GM19025 (cell line): ENCODE results near the gene TRAF4.

Experiments used
- ATAC-seq: cut with Tn5 transposase; IDR thresholded peaks from one replicate; pipeline ENCODE4 v1.9.1; 2021; ENCODE audit warnings: mild to moderate bottlenecking, low read depth, moderate library complexity; ENCODE audit not compliant: unreplicated experiment

Gene TRAF4, protein sequence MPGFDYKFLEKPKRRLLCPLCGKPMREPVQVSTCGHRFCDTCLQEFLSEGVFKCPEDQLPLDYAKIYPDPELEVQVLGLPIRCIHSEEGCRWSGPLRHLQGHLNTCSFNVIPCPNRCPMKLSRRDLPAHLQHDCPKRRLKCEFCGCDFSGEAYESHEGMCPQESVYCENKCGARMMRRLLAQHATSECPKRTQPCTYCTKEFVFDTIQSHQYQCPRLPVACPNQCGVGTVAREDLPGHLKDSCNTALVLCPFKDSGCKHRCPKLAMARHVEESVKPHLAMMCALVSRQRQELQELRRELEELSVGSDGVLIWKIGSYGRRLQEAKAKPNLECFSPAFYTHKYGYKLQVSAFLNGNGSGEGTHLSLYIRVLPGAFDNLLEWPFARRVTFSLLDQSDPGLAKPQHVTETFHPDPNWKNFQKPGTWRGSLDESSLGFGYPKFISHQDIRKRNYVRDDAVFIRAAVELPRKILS

DNA sequence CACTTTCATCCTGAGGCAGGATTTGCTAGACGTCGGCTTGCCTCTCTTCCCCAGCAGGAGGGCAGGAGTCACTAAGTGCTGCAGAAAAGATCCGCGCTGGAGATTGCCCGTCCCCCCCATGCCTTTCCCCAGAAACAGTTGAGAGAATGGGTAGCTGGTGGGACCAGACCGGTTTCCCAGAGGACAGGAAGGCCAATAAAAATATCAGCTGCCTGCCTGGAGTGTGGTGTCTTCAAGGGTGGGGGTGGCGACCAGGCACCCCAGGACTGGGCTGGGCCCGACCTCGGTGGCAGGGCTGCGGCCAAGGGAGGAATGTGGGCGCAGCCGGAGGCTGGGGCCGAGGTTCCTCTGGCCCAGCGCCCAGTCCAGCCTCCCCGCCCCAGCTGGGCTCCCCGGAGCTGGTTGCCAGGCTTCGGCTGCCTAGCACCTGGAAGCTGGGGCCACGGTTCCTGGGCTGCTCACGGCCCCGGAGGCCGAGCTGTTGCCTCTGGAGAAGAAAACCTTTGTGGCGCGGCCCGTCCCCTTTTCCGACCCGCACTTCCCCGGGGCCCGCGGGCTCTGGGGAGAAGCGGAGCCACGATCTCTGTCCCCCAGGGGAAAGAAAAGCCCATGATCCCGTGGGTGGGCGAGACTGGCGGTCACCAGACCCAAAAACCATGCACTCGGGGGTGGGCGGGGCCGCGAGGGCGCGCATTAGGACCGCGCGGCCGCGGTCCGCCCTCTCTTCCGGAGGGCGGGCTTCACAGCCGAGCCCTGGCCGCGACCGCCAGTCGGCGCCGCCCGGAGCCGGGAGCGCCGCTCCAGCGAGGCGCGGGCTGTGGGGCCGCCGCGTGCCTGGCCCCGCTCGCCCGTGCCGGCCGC, at the start of gene TRAF4:
TSS of gene TRAF4 (plus strand) at position 769 of the 861 bp plus-strand sequence. CDS start 102 bp downstream, outside the sequence.
- peak; percentile 67 for ATAC-seq

GRCh38 chr17:28698253-28698941, 45.4 kb upstream of the TRAF4 start:
- no peak for ATAC-seq

GRCh38 chr17:28700278-28700677, 43.5 kb upstream of the TRAF4 start:
- no peak for ATAC-seq

- no peak for ATAC-seq
Measured at GRCh38 chr17:28700830-28701492, 42.9 kb upstream of the TRAF4 start.

DNA sequence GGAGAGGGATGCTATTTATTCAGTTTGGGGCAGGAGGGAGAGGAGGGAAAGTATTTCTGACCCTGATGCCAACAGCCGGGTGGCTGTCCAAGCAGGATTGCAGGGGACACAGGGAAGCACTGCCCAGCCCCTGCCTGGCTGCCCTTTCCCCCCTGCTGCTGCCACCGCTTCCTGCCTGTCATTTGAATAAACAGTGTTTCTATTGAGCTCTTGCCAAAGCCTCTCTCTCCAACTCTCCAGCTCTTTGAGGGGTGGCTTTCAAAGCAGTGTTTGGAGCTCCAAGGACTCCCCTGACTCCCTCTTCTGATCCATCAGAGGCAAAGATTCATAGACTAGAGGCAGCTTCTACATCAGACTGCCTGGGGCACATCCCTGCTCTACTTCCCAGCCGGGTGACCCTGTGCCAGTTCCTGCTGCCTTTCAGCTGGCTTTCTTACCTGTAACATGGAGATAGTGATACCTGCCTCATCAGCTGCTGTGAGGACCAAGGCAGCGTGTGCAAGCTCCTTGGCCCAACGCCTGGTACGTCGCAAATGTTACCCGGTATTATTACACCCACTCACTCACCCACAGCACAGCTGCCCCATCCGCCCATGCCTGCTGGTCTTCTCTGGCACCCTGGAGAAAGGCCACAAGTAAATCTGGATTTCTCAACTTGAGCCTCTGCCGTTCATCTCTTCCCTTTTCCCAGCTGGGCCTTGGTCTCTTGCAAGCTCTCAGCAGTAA, 41.6 kb upstream of the TRAF4 start:
- no peak for ATAC-seq

DNA sequence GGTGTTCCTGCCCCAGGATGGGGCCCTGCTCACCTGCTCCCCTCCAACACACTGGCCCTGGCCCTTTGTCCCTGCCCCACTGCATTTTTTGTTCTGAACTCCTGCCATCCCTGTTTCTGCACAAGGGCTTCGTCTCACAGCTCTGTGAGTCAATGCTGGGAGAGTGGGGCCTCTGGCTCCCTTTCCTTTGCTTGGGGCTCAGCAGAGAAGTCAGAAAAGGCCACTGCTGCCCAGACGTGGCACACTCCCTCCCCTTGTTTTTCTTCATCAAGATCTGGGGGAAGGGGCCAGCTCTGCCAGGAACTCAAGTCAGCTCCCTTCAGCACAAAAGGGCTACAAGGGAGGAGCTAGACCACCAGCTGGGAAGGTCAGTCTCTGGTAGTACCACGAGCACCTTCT, 41.1 kb upstream of the TRAF4 start:
- no peak for ATAC-seq

DNA sequence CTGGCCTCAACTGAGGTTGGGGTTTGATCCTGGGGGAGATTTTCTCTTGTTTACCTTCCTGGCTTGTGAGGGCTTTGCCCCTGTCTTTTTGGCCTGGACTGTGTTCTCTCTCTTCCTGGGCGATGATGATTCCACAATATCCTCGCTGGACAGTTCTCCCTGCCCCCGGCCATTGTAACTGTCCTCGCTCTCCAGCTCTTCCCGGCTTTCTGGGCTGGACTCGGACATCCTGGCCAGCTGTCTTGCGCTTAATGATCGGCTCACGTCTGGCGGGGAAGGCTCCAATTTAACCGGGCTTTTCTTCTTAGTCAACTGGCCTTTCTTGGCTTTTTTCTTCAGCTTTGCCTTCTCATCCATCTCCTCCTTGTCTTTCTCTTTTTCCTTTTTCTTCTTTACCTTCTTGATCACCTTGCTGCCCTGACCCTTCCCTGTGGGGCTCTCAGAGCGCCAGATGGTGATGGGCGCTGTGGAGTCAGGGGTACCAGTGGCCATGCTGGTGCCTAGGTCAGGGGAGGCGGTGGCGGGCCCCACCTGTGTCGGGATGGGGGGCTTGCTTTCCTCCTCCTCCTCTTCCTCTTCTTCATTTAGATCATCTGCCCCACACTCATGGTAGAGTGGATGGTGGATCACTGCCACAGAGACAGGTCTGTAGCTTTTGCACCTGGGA, 40.1 kb upstream of the TRAF4 start:
- ATAC-seq, result no peak

DNA sequence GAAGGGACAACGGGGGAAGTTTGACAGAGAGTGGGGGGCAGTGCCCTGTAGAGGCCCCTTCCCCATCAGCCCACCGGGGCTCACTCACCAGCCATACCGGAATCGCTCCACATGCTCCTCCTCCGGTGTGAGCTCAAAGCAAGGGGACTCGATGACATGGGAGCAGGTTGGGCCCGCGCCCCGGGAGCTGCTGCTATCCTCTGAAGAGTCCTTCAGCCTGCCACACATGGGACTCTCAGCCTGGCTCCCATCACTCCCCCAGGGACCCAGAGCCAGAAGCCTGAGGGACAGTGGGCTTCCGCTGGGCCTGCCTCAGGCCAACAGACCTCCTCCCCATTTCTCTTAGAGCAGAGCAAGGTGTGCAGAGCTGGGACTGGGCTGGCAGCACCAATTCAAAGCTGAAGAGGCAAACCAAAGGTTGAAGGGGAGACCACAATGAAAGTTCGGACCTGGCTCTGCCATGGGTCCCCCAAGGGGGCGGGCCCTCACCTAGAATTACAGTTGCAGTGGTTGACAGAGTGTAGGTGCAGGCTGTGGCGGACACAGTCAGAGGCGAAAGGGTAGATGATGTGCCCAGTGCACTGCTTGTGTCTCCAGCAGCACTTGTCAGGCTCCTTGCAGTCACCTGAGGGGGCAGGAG, 39.5 kb upstream of the TRAF4 start:
- no peak for ATAC-seq

GRCh38 chr17:28705074-28705659, 38.6 kb upstream of the TRAF4 start:
- ATAC-seq, result no peak

GRCh38 chr17:28705728-28706334, 38.0 kb upstream of the TRAF4 start:
- no peak for ATAC-seq

DNA sequence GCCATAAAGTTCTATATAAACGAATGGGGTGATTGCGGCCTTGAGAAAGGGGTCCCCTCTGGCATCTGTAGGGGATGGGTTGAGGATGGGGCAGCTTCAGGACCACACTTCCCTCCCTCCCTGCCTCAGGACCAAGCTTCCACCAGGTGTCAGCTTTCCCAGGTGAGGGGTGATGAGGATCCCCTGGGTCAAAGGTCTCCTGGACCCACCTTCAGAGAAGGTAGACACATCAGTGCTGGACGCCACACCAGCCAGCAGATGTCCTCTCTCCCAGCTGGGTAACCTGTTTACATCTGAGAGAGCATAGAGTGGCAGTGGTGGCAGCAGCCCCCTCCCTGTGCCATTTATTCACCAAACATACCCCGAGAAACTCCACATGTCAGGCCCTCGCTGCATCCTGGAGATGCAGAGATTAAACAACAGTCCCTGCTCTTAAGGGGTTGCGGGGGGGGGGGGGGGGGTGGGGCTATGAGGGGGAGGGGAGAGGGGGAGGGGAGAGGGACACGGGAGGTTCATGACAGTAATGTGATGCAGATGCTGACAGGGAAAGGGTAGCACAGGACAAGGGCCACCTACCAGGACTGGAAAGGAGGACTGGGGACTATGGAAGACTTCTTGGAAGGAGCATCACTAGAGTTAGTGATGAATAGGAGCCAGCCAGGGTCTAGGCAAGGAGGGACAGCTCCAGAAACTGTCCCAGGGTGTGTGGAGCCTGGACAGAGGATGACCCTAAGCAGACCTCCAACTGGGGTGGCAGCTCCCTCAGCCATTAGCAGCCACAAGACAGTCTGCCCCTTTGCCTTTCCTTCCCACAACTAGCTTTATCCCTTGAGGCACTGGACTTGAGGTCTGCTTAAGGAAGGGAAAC, 37.1 kb upstream of the TRAF4 start:
- no peak for ATAC-seq

GRCh38 chr17:28707339-28707720, 36.5 kb upstream of the TRAF4 start:
- no peak for ATAC-seq

GRCh38 chr17:28710861-28711722, 32.7 kb upstream of the TRAF4 start:
- ATAC-seq, result peak; percentile 84

DNA sequence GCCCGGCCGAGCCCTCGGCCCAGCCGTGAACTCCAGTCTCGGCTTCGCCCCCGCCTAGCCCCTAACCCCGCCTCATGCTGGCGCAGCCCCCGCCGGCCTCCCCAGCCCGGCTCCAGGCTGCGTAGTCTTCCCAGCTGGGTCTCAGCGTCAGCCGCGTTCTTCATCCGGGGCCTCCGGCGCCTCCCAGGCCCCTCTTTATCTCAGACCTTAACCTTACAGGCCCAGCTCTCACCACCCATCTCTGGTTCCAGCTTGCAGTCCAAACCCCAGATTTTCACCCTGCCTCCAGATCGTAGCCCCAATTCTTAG, 32.1 kb upstream of the TRAF4 start, which contains the start of gene PROCA1:
TSS of gene PROCA1 (minus strand) at position 166 of the 309 bp plus-strand sequence. CDS start 228 bp downstream, outside the sequence.
- ATAC-seq, result no peak

DNA sequence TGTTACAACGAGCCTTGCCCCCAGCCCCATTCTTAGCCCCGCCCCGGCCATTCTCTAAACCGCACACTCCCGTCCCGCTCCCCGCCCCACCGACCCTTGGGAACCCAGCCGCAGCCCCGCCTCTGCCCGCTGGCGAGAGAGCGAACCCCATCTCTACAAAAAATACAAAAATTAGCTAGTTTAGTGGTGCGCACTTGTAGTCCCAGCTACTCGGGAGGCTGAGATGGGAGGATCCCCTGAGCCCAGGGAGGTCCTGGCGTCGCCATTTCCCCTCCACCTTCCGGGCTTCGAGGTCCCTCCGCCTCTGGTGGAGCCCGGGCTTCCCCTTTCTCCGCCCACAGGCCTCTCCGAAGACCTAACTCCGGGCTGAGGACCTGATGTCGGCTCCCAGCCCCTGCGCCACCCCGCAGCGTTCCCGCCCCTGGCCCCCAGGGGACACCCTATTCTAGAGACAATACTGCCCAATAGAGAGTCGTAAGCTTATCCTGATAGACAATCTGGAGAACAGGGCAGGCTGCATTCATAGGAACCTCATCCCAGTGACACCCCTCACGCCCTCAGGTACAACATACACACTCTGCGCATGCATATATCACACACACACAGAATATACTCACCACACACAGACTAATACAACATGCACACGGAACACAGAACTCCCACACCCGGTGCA, 31.6 kb upstream of the TRAF4 start:
- ATAC-seq, result no peak
